ENCODE results near the gene FNDC10. TPM values are rescaled to one million over a fixed set of nuclear protein-coding genes. Genes with fewer than 3 reads are reported as not detected.
A peak's percentile ranks its signal among the peaks of the same experiment; 100 is the strongest.
"Not testable (repeated sequence)": the region's sequence is repeated elsewhere in the genome, so short reads cannot be mapped to it uniquely, and the experiment has no call there.

FNDC10 gene
- total RNA-seq, 1 experiment from 2014 or later, result 30.4 TPM

DNA sequence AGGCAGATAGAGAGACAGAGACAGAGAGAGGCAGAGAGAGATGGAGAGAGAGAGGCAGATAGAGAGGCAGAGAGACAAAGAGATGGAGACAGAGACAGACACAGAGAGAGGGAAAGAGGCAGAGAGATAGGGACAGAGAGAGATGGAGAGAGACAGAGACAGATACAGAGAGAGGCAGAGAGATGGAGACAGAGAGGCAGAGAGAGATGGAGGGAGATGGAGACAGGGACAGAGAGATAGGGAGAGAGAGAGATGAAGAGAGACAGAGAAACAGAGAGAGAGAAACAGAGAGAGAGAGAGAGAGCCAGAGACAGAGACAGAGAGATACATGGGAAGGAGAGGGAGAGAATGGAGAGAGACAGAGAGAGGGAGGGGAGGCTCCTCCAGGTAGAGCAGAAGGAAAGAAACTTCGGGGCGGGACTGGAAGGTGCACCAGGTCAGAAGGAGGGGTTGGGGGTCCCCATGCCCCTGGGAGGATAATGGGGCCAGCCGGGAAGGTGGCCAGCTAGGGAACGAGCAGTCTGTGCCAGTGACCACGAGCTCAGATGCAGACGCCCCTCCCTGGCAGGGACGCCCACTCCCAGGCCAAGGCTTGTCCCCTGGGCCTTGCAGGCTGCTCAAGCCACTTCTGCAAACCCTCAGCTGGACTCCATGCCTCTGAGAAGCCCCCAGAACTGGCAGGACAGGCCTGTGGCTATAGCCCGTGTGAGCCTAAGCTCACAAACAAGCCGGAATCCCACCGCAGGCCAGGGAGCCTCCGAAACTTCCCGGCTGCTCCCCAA, 3.3 kb downstream of the FNDC10 start:
- DNase-seq (ENCODE audit: low spot score) (no peak), ATAC-seq (no peak)
- Mint-ChIP-seq H3K27me3 (ENCODE audit: low read depth) (peaks cover 25% of the 10 kb centered on the region), H3K4me3 (no peak overlapping the region), H3K27ac (no peak overlapping the region), H3K9me3 (no peaks in the 10 kb centered on the region), H3K36me3 (no peaks in the 10 kb centered on the region), H3K4me1 (peaks cover 10% of the 10 kb centered on the region; the same call in 1 of the 2 replicates)
- ChIA-PET POLR2A (interaction anchor here (0.7 kb wide), 1 partner anchor 25 kb away, joined by 3 read pairs; no protein-coding TSS in a partner anchor), CTCF (interaction anchor here (0.6 to 3.3 kb wide), 7 partner anchors 10 to 92 kb away, joined by 3 to 13 read pairs (median 3); partner anchors contain the start of gene MIB2)
- TF ChIP-seq, protein P1, sequence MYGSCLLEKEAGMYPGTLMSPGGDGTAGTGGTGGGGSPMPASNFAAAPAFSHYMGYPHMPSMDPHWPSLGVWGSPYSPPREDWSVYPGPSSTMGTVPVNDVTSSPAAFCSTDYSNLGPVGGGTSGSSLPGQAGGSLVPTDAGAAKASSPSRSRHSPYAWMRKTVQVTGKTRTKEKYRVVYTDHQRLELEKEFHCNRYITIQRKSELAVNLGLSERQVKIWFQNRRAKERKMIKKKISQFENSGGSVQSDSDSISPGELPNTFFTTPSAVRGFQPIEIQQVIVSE (CRISPR knock-in tag; IDR thresholded peaks at IDR 0.05; ENCODE audit: borderline replicate concordance), result no peak

DNA sequence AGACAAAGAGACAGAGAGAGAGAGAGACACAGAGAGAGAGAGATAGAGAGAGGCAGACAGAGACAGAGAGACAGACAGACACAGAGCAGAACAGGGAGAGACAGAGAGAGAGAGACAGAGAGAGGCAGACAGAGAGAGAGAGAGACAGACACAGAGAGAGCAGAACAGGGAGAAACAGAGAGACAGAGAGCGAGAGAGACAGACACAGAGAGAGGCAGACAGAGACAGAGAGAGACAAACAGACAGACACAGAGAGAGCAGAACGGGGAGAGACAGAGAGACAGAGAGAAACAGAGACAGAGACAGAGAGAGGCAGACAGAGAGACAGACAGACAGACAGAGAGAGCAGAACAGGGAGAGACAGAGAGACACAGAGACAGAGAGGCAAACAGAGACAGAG, 4.6 kb downstream of the FNDC10 start:
- H3K27ac Mint-ChIP-seq; CTCF ChIA-PET; H3K4me3 Mint-ChIP-seq; H3K9me3 Mint-ChIP-seq; DNase-seq (ENCODE audit: low spot score); H3K36me3 Mint-ChIP-seq; ATAC-seq; POLR2A ChIA-PET: not testable (repeated sequence)
- peaks cover 10% of the 10 kb centered on the region; the same call in 1 of the 2 replicates for H3K4me1 Mint-ChIP-seq
- peaks cover 19% of the 10 kb centered on the region for H3K27me3 Mint-ChIP-seq (ENCODE audit: low read depth)

DNA sequence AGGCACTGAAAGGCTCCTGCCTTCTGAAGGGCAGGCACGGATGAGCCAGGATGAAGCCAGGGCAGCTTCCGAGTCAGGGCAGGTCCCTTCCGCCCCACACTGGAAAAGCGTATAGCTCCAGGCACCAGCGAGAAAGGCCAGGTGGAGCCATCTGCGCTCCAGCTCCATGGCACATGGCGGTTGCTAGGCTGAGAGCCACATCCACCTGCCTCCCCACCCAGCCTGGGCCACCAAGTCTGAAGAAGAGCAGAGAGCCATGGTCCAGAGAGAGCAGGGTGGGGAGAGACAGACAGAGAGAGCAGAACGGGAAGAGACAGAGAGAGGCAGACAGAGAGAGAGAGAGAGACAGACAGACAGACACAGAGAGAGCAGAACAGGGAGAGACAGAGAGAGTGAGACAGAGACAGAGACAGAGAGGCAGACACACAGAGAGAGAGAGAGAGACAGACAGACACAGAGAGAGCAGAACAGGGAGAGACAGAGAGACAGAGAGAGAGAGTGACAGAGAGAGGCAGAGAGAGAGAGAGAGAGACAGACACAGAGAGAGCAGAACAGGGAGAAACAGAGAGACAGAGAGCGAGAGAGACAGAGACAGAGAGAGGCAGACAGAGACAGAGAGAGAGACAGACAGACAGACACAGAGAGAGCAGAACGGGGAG, 5.2 kb downstream of the FNDC10 start:
- DNase-seq (ENCODE audit: low spot score) (no peak), ATAC-seq (0 out of 2 replicates have a peak, but pooled peaks have one; percentile 3)
- Mint-ChIP-seq H3K27me3 (ENCODE audit: low read depth) (peaks cover 18% of the 10 kb centered on the region), H3K9me3 (no peaks in the 10 kb centered on the region), H3K4me1 (peaks cover 10% of the 10 kb centered on the region; the same call in 1 of the 2 replicates), H3K27ac (no peak overlapping the region), H3K4me3 (no peak overlapping the region), H3K36me3 (no peaks in the 10 kb centered on the region)
- ChIA-PET CTCF (interaction anchor here (0.7 to 1.1 kb wide), 2 partner anchors 9 to 25 kb away, joined by 3 to 4 read pairs; no protein-coding TSS in a partner anchor), POLR2A (interaction anchor here (0.7 kb wide), 1 partner anchor 201 kb away, joined by 3 read pairs; no protein-coding TSS in a partner anchor)
- TF ChIP-seq ZNF416 (CRISPR knock-in tag; IDR thresholded peaks at IDR 0.05) (no peak), CREM (CRISPR knock-in tag; IDR thresholded peaks at IDR 0.05) (no peak), NFATC4 (CRISPR knock-in tag; IDR thresholded peaks at IDR 0.05) (no peak), MYBL2 (CRISPR knock-in tag; IDR thresholded peaks at IDR 0.05) (no peak), ZNF263 (CRISPR knock-in tag; IDR thresholded peaks at IDR 0.05; ENCODE audit: low read depth) (no peak), IRF2 (CRISPR knock-in tag; IDR thresholded peaks at IDR 0.05; ENCODE audit: borderline replicate concordance, low read depth) (no peak), NR3C1 (CRISPR knock-in tag; conservative IDR thresholded peaks at IDR 0.05; ENCODE audit: low read depth) (no peak), OVOL2 (CRISPR knock-in tag; IDR thresholded peaks at IDR 0.05; ENCODE audit: borderline replicate concordance) (no peak), FOXK1 (CRISPR knock-in tag; IDR thresholded peaks at IDR 0.05) (no peak), NR2C2 (CRISPR knock-in tag; IDR thresholded peaks at IDR 0.05) (no peak), ZNF219 (CRISPR knock-in tag; IDR thresholded peaks at IDR 0.05; ENCODE audit: borderline replicate concordance) (no peak), CREB1 (CRISPR knock-in tag; IDR thresholded peaks at IDR 0.05) (no peak)
- TF ChIP-seq, protein P2, sequence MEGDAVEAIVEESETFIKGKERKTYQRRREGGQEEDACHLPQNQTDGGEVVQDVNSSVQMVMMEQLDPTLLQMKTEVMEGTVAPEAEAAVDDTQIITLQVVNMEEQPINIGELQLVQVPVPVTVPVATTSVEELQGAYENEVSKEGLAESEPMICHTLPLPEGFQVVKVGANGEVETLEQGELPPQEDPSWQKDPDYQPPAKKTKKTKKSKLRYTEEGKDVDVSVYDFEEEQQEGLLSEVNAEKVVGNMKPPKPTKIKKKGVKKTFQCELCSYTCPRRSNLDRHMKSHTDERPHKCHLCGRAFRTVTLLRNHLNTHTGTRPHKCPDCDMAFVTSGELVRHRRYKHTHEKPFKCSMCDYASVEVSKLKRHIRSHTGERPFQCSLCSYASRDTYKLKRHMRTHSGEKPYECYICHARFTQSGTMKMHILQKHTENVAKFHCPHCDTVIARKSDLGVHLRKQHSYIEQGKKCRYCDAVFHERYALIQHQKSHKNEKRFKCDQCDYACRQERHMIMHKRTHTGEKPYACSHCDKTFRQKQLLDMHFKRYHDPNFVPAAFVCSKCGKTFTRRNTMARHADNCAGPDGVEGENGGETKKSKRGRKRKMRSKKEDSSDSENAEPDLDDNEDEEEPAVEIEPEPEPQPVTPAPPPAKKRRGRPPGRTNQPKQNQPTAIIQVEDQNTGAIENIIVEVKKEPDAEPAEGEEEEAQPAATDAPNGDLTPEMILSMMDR (IDR thresholded peaks at IDR 0.05), result no peak
- TF ChIP-seq, protein P3, sequence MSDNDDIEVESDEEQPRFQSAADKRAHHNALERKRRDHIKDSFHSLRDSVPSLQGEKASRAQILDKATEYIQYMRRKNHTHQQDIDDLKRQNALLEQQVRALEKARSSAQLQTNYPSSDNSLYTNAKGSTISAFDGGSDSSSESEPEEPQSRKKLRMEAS (CRISPR knock-in tag; IDR thresholded peaks at IDR 0.05), result no peak
- TF ChIP-seq, protein P4, sequence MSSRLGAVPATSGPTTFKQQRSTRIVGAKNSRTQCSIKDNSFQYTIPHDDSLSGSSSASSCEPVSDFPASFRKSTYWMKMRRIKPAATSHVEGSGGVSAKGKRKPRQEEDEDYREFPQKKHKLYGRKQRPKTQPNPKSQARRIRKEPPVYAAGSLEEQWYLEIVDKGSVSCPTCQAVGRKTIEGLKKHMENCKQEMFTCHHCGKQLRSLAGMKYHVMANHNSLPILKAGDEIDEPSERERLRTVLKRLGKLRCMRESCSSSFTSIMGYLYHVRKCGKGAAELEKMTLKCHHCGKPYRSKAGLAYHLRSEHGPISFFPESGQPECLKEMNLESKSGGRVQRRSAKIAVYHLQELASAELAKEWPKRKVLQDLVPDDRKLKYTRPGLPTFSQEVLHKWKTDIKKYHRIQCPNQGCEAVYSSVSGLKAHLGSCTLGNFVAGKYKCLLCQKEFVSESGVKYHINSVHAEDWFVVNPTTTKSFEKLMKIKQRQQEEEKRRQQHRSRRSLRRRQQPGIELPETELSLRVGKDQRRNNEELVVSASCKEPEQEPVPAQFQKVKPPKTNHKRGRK (CRISPR knock-in tag; IDR thresholded peaks at IDR 0.05; ENCODE audit: borderline replicate concordance), result no peak

Measured in WTC11 (cell line).